HepG2 (cell line): Measurements from ENCODE around the gene ZNF526. TPM values are rescaled to one million over a fixed set of nuclear protein-coding genes. Genes with fewer than 3 reads are reported as not detected.

ENCODE experiments used
- ATAC-seq: fragments of 200-7000 bp; cut with Tn5 transposase; 3 replicates; pipeline ENCODE4 v1.9.1; 2020; ENCODE audit warnings: mild to moderate bottlenecking, moderate library complexity
- BruUV-seq: library from RNA; stranded (reverse); fragments of 400-500 nt; replicated peaks from 2 replicates; lab custom pipeline; 2021; lab: Mats Ljungman, UMichigan
- CTCF ChIA-PET: fragments of 300-600 bp; formaldehyde crosslinking; extraction: SDS; loops from one replicate; lab custom pipeline; 2021; ENCODE audit warnings: low total read pairs, inconsistent platforms, low intra/inter-chr PET ratio; lab: Yijun Ruan, JAX
- POLR2A ChIA-PET: fragments of 350-600 bp; sonication (Branson Sonifier 250); formaldehyde crosslinking; loops from one replicate; lab custom pipeline; 2020; ENCODE audit warnings: antibody characterized with exemption, inconsistent platforms; lab: Yijun Ruan, JAX
- DNase-seq: peaks from one replicate; pipeline ENCODE4 v3.0.0-alpha.2; 2015; ENCODE audit warnings: low spot score
- FAIRE-seq: peaks from 3 replicates; lab custom pipeline; 2011; peaks lifted over from hg19 to GRCh38; lab: Jason Lieb, UNC
- H2AFZ ChIP-seq: one replicate; pipeline ENCODE4 v1.6.1; 2011; ENCODE audit warnings: low read length, inconsistent platforms
- H3K27ac ChIP-seq: fragments of 300-600 bp; 3 replicates; pipeline ENCODE4 v1.8.0; 2011; ENCODE audit warnings: mixed run types, mild to moderate bottlenecking, mixed read lengths, low read length, inconsistent platforms; ENCODE audit not compliant: insufficient read depth; ENCODE audit errors: extremely low read length
- H3K27me3 ChIP-seq, 2 experiments: fragments of 200-600 bp in 1 of 2; 2 replicates in 1 of 2; 3 replicates in 1 of 2; pipeline versions ENCODE4 v1.6.0 to v1.8.0; 2011; ENCODE audit warnings: low read length in 2 of 2, mild to moderate bottlenecking in 2 of 2, moderate library complexity in 2 of 2, inconsistent platforms in 1 of 2; ENCODE audit not compliant: insufficient read depth in 2 of 2, control insufficient read depth in 1 of 2
- H3K36me3 ChIP-seq, 2 experiments: fragments of 200-600 bp in 1 of 2; replicated peaks in 1 of 2; 2 replicates in 1 of 2; 3 replicates in 1 of 2; pipeline versions ENCODE4 v1.5.1 to v1.8.0; 2011; ENCODE audit warnings: low read length in 2 of 2, inconsistent platforms in 1 of 2; ENCODE audit not compliant: insufficient read depth in 2 of 2, control insufficient read depth in 1 of 2
- H3K4me1 ChIP-seq: 2 replicates; pipeline ENCODE4 v1.5.1; 2012; ENCODE audit warnings: low read length, inconsistent platforms; ENCODE audit not compliant: insufficient read depth
- H3K4me2 ChIP-seq: 2 replicates; pipeline ENCODE4 v1.6.0; 2011; ENCODE audit warnings: low read depth, low read length, inconsistent platforms
- H3K4me3 ChIP-seq, 3 experiments: fragments of 200-600 bp in 1 of 3; sonication (generic), shearing (Covaris generic) in 1 of 3; replicated peaks in 1 of 3; 2 replicates each; pipeline ENCODE4 v1.5.1; 2011 to 2016; ENCODE audit warnings: low read length in 3 of 3, inconsistent platforms in 2 of 3, low read depth in 2 of 3, mild to moderate bottlenecking in 2 of 3, control low read depth in 1 of 3, mixed read lengths in 1 of 3; ENCODE audit not compliant: insufficient read depth in 1 of 3
- H3K79me2 ChIP-seq: one replicate; pipeline ENCODE4 v1.6.1; 2011; ENCODE audit warnings: low read length, inconsistent platforms; ENCODE audit not compliant: insufficient read depth
- H3K9ac ChIP-seq: 2 replicates; pipeline ENCODE4 v1.6.0; 2011; ENCODE audit warnings: mild to moderate bottlenecking, low read depth, low read length, inconsistent platforms; ENCODE audit not compliant: insufficient read depth
- H3K9me3 ChIP-seq: 2 replicates; pipeline ENCODE4 v1.5.1; 2012; ENCODE audit warnings: mild to moderate bottlenecking, low read length
- H4K20me1 ChIP-seq: 2 replicates; pipeline ENCODE4 v1.6.0; 2011; ENCODE audit warnings: inconsistent platforms, mild to moderate bottlenecking, low read length, moderate library complexity; ENCODE audit not compliant: insufficient read depth
- FOSL1 ChIP-seq: sonication (generic); formaldehyde crosslinking; IDR thresholded peaks from 2 replicates; pipeline ENCODE4 v1.9.0; 2021; ENCODE audit warnings: missing genetic modification reagents, borderline replicate concordance
- MAFG ChIP-seq: sonication (generic); formaldehyde crosslinking; IDR thresholded peaks from 2 replicates; pipeline ENCODE4 v1.5.1; 2020; ENCODE audit warnings: mild to moderate bottlenecking, missing genetic modification reagents
- MAX ChIP-seq: IDR thresholded peaks from 2 replicates; pipeline ENCODE4 v1.6.1; 2012; ENCODE audit warnings: inconsistent platforms
- NFIB ChIP-seq: sonication (generic); formaldehyde crosslinking; IDR thresholded peaks from 2 replicates; pipeline ENCODE4 v1.9.0; 2021; ENCODE audit warnings: missing genetic modification reagents, mild to moderate bottlenecking, borderline replicate concordance
- NKX3-1 ChIP-seq: sonication (generic); formaldehyde crosslinking; IDR thresholded peaks from 2 replicates; pipeline ENCODE4 v1.5.0; 2020; ENCODE audit warnings: missing genetic modification reagents
- NRL ChIP-seq: sonication (generic); formaldehyde crosslinking; IDR thresholded peaks from 2 replicates; pipeline ENCODE4 v1.5.0; 2020; ENCODE audit warnings: missing genetic modification reagents, mild to moderate bottlenecking, moderate library complexity, borderline replicate concordance
- POGZ ChIP-seq: sonication (generic); formaldehyde crosslinking; IDR thresholded peaks from 2 replicates; pipeline ENCODE4 v1.4.0; 2020; ENCODE audit warnings: mild to moderate bottlenecking, missing genetic modification reagents
- RAD21 ChIP-seq: fragments of 450-650 bp; formaldehyde crosslinking; IDR thresholded peaks from 2 replicates; pipeline ENCODE4 v1.5.0; 2020; ENCODE audit warnings: mild to moderate bottlenecking
- RFX1 ChIP-seq: fragments of 450-650 bp; IDR thresholded peaks from 2 replicates; pipeline ENCODE4 v1.6.1; 2017
- RFXAP ChIP-seq: sonication (generic); formaldehyde crosslinking; IDR thresholded peaks from 2 replicates; pipeline ENCODE4 v1.4.0; 2020; ENCODE audit warnings: missing genetic modification reagents, borderline replicate concordance
- TARDBP ChIP-seq: sonication (generic); formaldehyde crosslinking; IDR thresholded peaks from 2 replicates; pipeline ENCODE4 v1.8.0; 2022; ENCODE audit warnings: mild to moderate bottlenecking, missing genetic modification reagents
- TFE3 ChIP-seq: IDR thresholded peaks from 2 replicates; pipeline ENCODE4 v1.6.1; 2016
- ZBTB33 ChIP-seq: sonication (generic); formaldehyde crosslinking; IDR thresholded peaks from 2 replicates; pipeline ENCODE4 v1.4.0; 2020; ENCODE audit warnings: missing genetic modification reagents
- ZFP37 ChIP-seq: sonication (generic); formaldehyde crosslinking; IDR thresholded peaks from 2 replicates; pipeline ENCODE4 v1.4.0; 2020; ENCODE audit warnings: missing genetic modification reagents, borderline replicate concordance
- ZMAT5 ChIP-seq: sonication (generic); formaldehyde crosslinking; IDR thresholded peaks from 2 replicates; pipeline ENCODE4 v1.5.0; 2020; ENCODE audit warnings: mild to moderate bottlenecking, low read depth, missing genetic modification reagents, borderline replicate concordance
- ZNF24 ChIP-seq: fragments of 450-650 bp; IDR thresholded peaks from 2 replicates; pipeline ENCODE4 v1.6.1; 2017; ENCODE audit warnings: antibody characterized with exemption, mild to moderate bottlenecking
- ZNF260 ChIP-seq: sonication (generic); formaldehyde crosslinking; IDR thresholded peaks from 2 replicates; pipeline ENCODE4 v1.4.0; 2020; ENCODE audit warnings: missing genetic modification reagents, low read depth, mild to moderate bottlenecking, borderline replicate concordance
- ZNF557 ChIP-seq: sonication (generic); formaldehyde crosslinking; IDR thresholded peaks from 2 replicates; pipeline ENCODE4 v1.4.0; 2020; ENCODE audit warnings: missing genetic modification reagents
- ZSCAN9 ChIP-seq: IDR thresholded peaks from 2 replicates; pipeline ENCODE4 v1.6.1; 2016; ENCODE audit warnings: borderline replicate concordance
- WGBS: methylation state at CpG from one replicate; pipeline ENCODE4 v1.1.6; 2017; ENCODE audit warnings: low lambda C conversion rate; 5-methylcytosine and 5-hydroxymethylcytosine counted together
- in situ Hi-C: cut with HindIII; loops from 2 replicates; pipeline ENCODE4 v1.10.0; 2017; ENCODE audit warnings: low pct_unique_long_range_greater_than_20kb; ENCODE audit not compliant: extremely low pct_ligation_motif_present
- intact Hi-C: fragments of 100-400 bp; cut with micrococcal nuclease; formaldehyde crosslinking; loops from one replicate; pipeline ENCODE4 v1.10.0; 2022; ENCODE audit not compliant: unreplicated experiment
- polyA plus RNA-seq, 8 experiments: library from polyadenylated mRNA; depleted of rRNA in 3 of 8; stranded (reverse) in 7 of 8; unstranded in 1 of 8; fragments of >200 nt; fragmentation: Illumina TruSeq in 4 of 8; extraction: Trizol in 4 of 8; gene quantifications; 2 replicates each; pipeline versions ENCODE4 v1.2.1 to v1.2.3, GENCODE V29; 2011 to 2016; ENCODE audit warnings: low read depth in 4 of 8, missing spikeins in 1 of 8, mixed read lengths in 1 of 8; ENCODE audit not compliant: insufficient read depth in 1 of 8
- total RNA-seq, 5 experiments: library from RNA; depleted of rRNA; stranded (reverse); fragments of >200 nt; fragmentation: Illumina TruSeq; extraction: Trizol; gene quantifications; 2 replicates each; pipeline ENCODE4 v1.2.3, GENCODE V29; 2016; ENCODE audit warnings: low read depth in 1 of 5

ZNF526 gene
- total and polyA plus RNA-seq, 2 of the 13 experiments (the other 11 are each of a cell fraction or from before 2014, with no cell fraction given), result 3.3 to 8.4 TPM

GRCh38 chr19:42216653-42217519 is 3.2 kb upstream of the ZNF526 start:
- Histone ChIP-seq H2AFZ (no peak overlapping the region), H3K9me3 (no peaks in the 10 kb centered on the region), H3K4me3 (peak overlapping the region; percentile 61 to 96 (median 90)), H3K79me2 (peaks cover 67% of the 10 kb centered on the region), H3K36me3 (peaks cover 13 to 25% of the 10 kb centered on the region in 2 experiments), H3K9ac (peak overlapping the region; percentile 84), H3K27me3 (no peaks in the 10 kb centered on the region; a peak in 1 of 5 replicates), H3K4me1 (peaks cover 67% of the 10 kb centered on the region), H4K20me1 (peaks cover 18% of the 10 kb centered on the region), H3K4me2 (peak overlapping the region; percentile 98), H3K27ac (peak overlapping the region; percentile 77)
- intact Hi-C loops, result no loop called here
- DNase-seq (peak; percentile 15), FAIRE-seq (no peak), ATAC-seq (peak; percentile 40)
- no TSS peak for BruUV-seq
- ChIA-PET CTCF (no interaction called here), POLR2A (interaction anchor here (0.6 to 2.1 kb wide), 6 partner anchors 9 to 42 kb away, joined by 3 to 19 read pairs (median 3); partner anchors contain the start of gene GSK3A)
- in situ Hi-C loops, result no loop called here
- WGBS, result no CpG with 5 or more reads among the region's 79 CpGs
- TF ChIP-seq TARDBP (CRISPR knock-in tag), result no peak
- TF ChIP-seq MAFG (CRISPR knock-in tag), result no peak
- TF ChIP-seq TFE3, result no peak
- TF ChIP-seq ZBTB33 (CRISPR knock-in tag), result no peak
- no peak for TF ChIP-seq RFX1
- 0 out of 2 replicates have a peak, but pooled peaks have one; percentile 10 for TF ChIP-seq NKX3-1 (CRISPR knock-in tag)
- TF ChIP-seq ZNF260 (CRISPR knock-in tag), result no peak
- peak; percentile 38; the same call in 1 of the 2 replicates for TF ChIP-seq MAX
- no peak for TF ChIP-seq FOSL1 (CRISPR knock-in tag)
- TF ChIP-seq RFXAP (CRISPR knock-in tag), result no peak
- no peak for TF ChIP-seq ZNF24
- no peak; the same call in 1 of the 2 replicates for TF ChIP-seq NRL (CRISPR knock-in tag)
- peak; percentile 57; the same call in 1 of the 2 replicates for TF ChIP-seq ZFP37 (CRISPR knock-in tag)
- TF ChIP-seq POGZ (CRISPR knock-in tag), result peak; percentile 16; the same call in 1 of the 2 replicates
- TF ChIP-seq NFIB (CRISPR knock-in tag), result no peak
- TF ChIP-seq ZNF557 (CRISPR knock-in tag), result no peak
- TF ChIP-seq ZSCAN9 (CRISPR knock-in tag), result no peak
- 0 out of 2 replicates have a peak, but pooled peaks have one; percentile 7 for TF ChIP-seq RAD21
- TF ChIP-seq ZMAT5 (CRISPR knock-in tag), result no peak
